Stimulated activated naive CD8-positive, alpha-beta T cell treated with anti-CD3 and anti-CD28 coated beads, Interleukin-15, amount 100 ng/mL, for 72 hours (primary cell): ENCODE measurements around the gene CCND3.
A peak's percentile ranks its signal among the peaks of the same experiment; 100 is the strongest.
"Not testable (repeated sequence)": the region's sequence is repeated elsewhere in the genome, so short reads cannot be mapped to it uniquely, and the experiment has no call there.

Experiments used
- ATAC-seq: fragments of 150-1000 bp; cut with Tn5 transposase; 2 replicates; pipeline ENCODE4 v1.10.0; 2021; ENCODE audit warnings: mild to moderate bottlenecking, moderate library complexity
- DNase-seq, 2 donors: peaks; one replicate each; pipeline ENCODE4 v3.0.0; 2021 to 2022
- H3K27ac Mint-ChIP-seq, 2 donors: one replicate each; pipeline ENCODE4 v1.8.0; 2022; ENCODE audit warnings: mild to moderate bottlenecking in 2 of 2, mixed read lengths in 2 of 2, moderate library complexity in 2 of 2
- H3K27me3 Mint-ChIP-seq: one replicate; pipeline ENCODE4 v1.8.0; 2022; ENCODE audit warnings: mixed read lengths
- H3K4me1 Mint-ChIP-seq: one replicate; pipeline ENCODE4 v1.8.0; 2022; ENCODE audit warnings: mild to moderate bottlenecking, mixed read lengths
- H3K4me3 Mint-ChIP-seq, 2 donors: one replicate each; pipeline ENCODE4 v1.8.0; 2022; ENCODE audit warnings: mild to moderate bottlenecking in 2 of 2, mixed read lengths in 2 of 2, moderate library complexity in 1 of 2
- H3K9me3 Mint-ChIP-seq, 2 donors: one replicate each; pipeline ENCODE4 v1.8.0; 2022; ENCODE audit warnings: mixed read lengths in 2 of 2

CCND3 gene

DNA sequence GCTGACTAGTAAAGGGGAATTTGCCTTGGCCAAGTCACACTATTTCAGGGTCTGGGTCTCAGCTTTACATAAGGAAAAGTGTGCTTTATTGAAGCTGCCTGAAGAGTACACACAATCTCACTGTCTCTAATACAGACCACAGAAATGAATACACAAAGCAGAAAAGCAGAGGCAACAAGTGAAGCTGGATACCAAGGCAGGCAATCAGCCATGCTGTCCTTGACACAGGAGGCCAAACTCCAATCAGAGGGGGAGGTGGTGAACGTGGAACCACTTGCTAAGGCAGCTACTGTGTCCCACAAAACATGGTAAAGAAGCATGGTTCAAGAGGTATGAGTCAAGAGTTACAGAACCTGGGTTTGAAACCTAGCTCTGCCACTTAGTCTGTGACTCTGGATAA lies 21.8 kb upstream of the CCND3 start:
- no peak for DNase-seq
- Mint-ChIP-seq H3K27ac (peak overlapping the region; percentile 13 to 90), H3K27me3 (no peaks in the 10 kb centered on the region), H3K9me3 (peaks cover 8 to 12% of the 10 kb centered on the region in 2 donors), H3K4me3 (peak overlapping the region in 1 of 2 donors; percentile 44), H3K4me1 (peaks cover 85% of the 10 kb centered on the region)
- peak; percentile 40 for ATAC-seq

DNA sequence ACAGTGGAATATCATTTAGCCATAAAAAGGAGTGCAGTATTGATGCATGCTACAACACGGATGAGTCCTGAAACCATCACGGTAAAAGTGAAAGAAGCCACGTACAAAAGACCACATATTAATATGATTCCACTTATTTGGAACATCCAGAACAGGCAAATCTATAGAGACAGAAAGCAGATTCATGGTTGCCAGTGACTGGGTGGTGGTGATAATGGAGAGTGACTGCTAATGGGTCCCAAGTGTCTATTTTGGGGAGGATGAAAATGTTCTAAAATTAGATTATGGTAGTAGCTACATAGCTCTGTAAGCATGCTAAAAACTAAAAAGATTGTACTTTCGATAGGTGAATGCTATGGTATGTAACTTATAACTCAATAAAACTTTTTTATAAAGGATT lies 18.4 kb upstream of the CCND3 start:
- peaks cover 10 to 12% of the 10 kb centered on the region in 2 donors for H3K9me3 Mint-ChIP-seq
- peaks cover 86% of the 10 kb centered on the region for H3K4me1 Mint-ChIP-seq
- H3K4me3 Mint-ChIP-seq: no peak overlapping the region
- H3K27me3 Mint-ChIP-seq: no peaks in the 10 kb centered on the region
- ATAC-seq (no peak), DNase-seq (no peak)
- no peak overlapping the region for H3K27ac Mint-ChIP-seq

DNA sequence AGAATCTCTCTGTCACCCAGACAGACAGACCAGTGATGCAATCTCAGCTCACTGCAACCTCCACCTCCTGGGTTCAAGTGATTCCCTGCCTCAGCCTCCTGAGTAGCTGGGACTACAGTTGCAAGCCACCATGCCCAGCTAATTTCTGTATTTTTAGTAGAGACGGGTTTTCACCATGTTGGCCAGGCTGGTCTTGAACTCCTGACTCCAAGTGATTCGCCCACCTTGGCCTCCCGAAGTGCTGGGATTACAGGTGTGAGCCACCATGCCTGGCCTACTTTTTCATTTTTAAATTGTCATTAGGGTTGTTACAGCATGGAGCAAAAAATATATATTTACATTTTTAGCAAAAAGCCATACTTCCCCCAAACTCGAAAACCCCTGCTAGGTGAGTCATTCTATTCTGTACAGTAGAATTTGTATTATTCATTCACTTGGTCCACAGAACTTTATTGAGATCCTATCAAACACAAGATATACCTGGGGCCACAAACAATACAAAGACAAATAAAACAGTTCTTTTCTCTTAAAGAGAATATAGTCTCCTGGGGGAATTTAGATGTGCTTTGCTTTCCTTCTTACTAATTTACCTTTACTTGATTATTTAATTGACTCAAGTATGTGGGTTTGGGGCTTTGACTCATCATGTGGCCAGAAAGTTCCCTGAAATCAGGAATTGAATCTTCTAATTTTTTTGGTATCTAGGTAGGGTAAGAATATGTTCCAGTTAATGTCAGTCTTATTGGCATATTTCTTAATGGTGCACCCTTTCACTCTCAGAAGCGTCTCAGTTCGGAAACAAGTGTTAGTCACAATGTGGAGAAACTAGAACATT lies 16.6 kb upstream of the CCND3 start:
- ATAC-seq (peak; percentile 90), DNase-seq (peak; percentile 34 to 61)
- Mint-ChIP-seq H3K4me1 (peaks cover 82% of the 10 kb centered on the region), H3K27ac (peak overlapping the region; percentile 95 to 97), H3K4me3 (peak overlapping the region; percentile 48 to 62), H3K9me3 (peaks cover 10 to 12% of the 10 kb centered on the region in 2 donors), H3K27me3 (no peaks in the 10 kb centered on the region)

DNA sequence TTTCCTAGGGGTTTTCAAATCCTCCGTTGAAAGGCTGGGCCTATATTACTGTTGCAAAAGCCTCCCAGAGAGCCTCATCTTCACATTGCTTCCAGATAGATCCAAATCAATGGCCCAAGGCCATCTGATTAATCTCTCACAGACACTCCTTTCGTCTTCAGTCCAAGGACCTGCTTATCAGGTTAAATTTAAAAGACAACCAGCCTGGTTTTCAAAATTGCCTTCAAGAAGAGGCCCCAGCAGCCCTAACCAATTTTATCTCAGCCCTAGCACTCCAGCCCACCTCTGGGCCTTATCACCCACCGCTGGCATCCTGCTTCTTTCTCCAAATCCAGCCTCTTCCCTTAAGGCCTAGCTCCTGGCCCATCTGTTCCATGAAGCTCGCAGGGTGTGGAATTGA lies 15.5 kb upstream of the CCND3 start:
- DNase-seq (no peak), ATAC-seq (no peak)
- peaks cover 10 to 12% of the 10 kb centered on the region in 2 donors for H3K9me3 Mint-ChIP-seq
- peak overlapping the region; percentile 9 to 46 for H3K4me3 Mint-ChIP-seq
- H3K27me3 Mint-ChIP-seq: no peaks in the 10 kb centered on the region
- peak overlapping the region; percentile 95 to 97 for H3K27ac Mint-ChIP-seq
- peaks cover 85% of the 10 kb centered on the region for H3K4me1 Mint-ChIP-seq

DNA sequence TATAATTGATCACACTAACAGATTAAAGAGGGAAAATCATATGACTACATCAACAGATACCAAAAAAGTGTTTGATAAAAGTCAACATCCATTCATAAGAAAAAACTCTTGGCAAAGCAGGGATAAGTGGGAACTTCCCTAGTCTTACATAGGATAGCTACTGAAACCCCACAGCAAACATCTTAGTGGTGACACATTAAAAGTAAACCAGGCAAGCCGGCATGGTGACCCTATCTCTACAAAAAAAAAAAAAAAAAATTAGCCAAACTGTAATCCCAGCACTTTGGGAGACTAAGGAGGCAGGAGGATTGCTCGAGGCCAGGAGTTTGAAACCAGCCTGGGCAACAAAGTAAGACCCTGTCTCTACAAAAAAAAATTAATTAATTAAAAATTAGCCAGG lies 13.8 kb upstream of the CCND3 start:
- Mint-ChIP-seq H3K9me3 (peaks cover 5 to 10% of the 10 kb centered on the region in 2 donors), H3K27me3 (no peaks in the 10 kb centered on the region), H3K4me1 (peaks cover 85% of the 10 kb centered on the region), H3K4me3 (no peak overlapping the region), H3K27ac (peak overlapping the region in 1 of 2 donors; percentile 71)
- ATAC-seq: no peak
- DNase-seq: no peak

DNA sequence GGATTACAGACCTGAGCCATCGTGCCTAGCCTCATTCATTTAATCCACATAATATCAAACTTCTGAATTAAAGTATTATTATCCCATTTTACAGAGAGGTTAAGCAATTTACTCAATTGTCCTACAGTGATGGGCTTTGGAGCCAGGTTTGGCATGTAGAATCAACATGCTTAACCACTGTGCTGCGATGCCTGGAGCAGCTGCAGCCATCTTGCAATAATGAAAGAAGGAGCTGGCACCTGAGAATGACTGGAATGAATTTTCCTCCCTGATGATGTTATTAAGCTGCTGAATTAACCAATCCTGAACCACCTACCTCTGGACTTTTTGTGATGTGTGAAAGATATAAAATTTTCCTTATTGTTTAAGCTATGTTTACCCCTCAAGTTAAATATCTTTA lies 13.1 kb upstream of the CCND3 start:
- Mint-ChIP-seq H3K27ac (peak overlapping the region; percentile 28 to 35), H3K4me1 (peaks cover 85% of the 10 kb centered on the region), H3K4me3 (no peak overlapping the region), H3K9me3 (peaks cover 5 to 10% of the 10 kb centered on the region in 2 donors), H3K27me3 (no peaks in the 10 kb centered on the region)
- DNase-seq (no peak), ATAC-seq (no peak)

DNA sequence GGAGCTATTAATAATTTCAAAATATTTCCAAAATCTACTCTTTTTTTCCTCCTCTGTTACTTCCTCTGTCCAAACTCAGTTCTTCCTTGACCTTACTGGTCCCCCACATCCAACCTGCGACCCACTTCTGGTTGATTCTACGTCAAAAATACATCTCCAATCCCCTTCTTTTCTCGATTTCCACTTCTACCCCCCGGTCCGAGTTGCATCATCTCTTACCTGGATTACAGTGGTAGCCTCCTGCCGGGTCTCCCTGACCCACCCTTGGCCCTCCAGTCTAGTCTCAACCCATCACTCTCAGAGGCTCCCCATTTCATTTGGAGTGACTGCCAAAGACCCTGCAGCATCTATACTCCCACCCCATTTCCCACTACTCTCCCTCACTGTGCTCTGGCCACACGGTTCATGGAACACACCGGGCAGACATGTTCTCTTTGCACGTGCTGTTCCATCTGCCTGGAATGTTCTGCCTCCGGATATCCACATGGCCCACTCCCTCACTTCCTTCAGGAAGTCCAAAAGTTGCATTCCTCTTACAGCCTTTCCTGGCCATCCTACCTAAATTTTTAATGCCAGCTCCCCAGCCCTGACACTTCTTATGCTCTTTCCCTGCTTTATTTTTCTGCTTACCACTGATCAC lies 6.1 kb upstream of the CCND3 start:
- no peaks in the 10 kb centered on the region for H3K27me3 Mint-ChIP-seq
- no peak overlapping the region for H3K4me3 Mint-ChIP-seq
- ATAC-seq (no peak), DNase-seq (no peak)
- peaks cover 0 to 9% of the 10 kb centered on the region in 2 donors for H3K9me3 Mint-ChIP-seq
- peaks cover 71% of the 10 kb centered on the region for H3K4me1 Mint-ChIP-seq
- H3K27ac Mint-ChIP-seq: peak overlapping the region in 1 of 2 donors; percentile 79

DNA sequence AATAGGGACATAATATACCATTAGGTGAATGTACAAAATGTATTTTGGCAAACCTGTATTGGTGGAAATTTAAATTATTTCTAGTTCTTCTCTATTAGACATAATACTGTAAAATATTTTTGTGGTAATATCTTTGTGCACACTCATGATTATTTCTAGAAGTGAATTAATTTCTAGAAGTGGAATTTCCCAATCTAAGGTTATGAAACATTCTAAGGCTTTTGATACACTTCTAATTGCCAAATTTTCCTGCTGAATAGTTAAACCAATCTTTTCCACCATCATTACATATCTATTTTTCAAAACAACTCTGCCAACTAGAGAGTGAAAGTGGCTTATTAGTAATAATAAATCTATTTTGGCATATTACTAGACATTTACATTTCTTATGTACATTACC lies 1.8 kb upstream of the CCND3 start:
- no peak overlapping the region for H3K4me3 Mint-ChIP-seq
- no peak overlapping the region for H3K27ac Mint-ChIP-seq

DNA sequence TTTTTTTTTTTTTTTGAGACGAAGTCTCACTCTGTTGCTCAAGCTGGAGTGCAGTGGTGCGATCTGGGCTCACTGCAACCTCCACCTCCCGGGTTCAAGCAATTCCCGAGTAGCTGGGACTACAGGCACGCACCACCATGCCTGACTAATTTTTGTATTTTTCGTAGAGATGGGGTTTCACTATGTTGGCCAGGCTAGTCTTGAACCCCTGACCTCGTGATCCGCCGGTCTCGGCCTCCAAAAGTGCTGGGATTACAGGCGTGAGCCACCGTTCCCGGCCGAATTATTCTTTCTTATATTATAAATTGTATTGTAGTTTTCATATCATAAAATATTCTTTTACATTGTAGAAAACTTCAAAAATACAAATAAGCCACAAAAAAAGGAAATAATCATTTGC lies 1.3 kb upstream of the CCND3 start:
- not testable (repeated sequence) for H3K27me3 Mint-ChIP-seq, DNase-seq, H3K9me3 Mint-ChIP-seq, ATAC-seq
- Mint-ChIP-seq H3K4me3 (peak overlapping the region in 1 of 2 donors; percentile 88), H3K27ac (peak overlapping the region; percentile 57 to 94), H3K4me1 (peaks cover 72% of the 10 kb centered on the region)

More for the DNA sequence above, 1.8 kb upstream of the CCND3 start:
- ATAC-seq (no peak), DNase-seq (no peak)
- Mint-ChIP-seq H3K9me3 (peaks cover 0 to 9% of the 10 kb centered on the region in 2 donors), H3K4me1 (peaks cover 71% of the 10 kb centered on the region), H3K27me3 (no peaks in the 10 kb centered on the region)

DNA sequence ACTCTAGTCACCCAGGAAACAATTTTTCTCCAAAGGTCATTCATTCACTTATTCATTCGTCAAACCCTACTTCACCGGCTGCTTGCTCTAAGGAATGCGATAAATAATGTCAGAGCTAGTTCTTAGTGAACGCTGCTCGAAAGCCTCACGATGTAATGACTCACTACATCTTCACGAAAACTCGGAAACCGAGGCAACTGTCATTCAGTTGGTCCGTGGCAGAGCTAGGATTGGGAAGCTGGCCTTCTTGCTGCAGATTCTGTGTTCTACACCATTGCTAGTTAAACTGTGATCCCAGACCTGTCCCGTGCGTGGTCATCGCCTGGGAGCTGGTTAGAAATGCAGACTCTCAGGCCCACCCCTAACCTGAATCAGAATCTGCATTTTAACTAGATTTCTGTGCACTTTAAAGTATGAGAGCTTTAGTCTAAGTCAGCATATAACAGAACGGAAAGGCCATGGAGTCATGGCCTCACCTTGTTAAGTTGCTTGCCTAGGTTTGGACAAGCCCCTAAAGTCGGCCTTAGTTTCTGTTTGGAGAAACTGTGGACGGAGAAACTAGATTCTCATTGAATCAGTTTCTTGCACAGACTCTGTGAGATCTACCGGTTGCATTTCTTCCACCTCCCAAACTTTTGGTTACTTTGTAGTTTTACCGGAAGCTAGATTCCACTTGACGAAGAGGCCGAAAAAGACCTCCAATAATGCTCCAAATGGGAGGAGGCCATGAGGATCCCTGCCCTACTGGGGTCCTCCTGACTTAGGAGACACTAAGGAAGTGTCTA lies 651 bp upstream of the CCND3 start:
- peak overlapping the region; percentile 82 to 94 for H3K27ac Mint-ChIP-seq
- H3K4me3 Mint-ChIP-seq: peak overlapping the region; percentile 88 to 99
- no peak for DNase-seq
- peaks cover 0 to 2% of the 10 kb centered on the region in 2 donors for H3K9me3 Mint-ChIP-seq
- peak; percentile 47 for ATAC-seq
- H3K27me3 Mint-ChIP-seq: no peaks in the 10 kb centered on the region
- H3K4me1 Mint-ChIP-seq: peaks cover 72% of the 10 kb centered on the region

DNA sequence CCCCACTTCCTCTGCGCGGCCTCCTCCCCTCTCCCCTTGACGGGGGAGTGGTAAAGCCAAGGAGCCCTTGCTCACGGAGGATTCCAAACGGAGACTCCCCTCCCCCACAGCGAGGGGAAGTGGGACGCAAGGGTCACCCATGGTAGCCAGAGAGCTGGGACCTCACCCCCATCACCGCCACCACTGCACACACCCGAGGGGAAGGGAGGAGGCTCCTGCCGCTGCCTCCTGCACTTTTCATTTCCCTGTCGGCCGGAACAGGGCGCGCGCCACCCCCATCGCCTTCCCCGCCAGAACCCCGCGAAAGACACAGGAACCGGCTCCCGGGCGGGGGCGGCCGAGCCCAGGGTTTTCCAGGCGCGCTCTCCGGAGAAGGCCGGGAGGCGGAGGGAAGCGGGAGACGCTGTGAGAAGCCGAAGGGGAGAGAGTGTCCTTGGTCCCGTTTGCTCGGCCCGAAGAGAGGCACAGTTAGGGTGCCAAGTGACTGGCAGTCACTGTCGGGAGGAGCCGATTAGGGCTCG lies 789 bp downstream of the CCND3 start:
- ATAC-seq (peak; percentile 1), DNase-seq (peak; percentile 60 to 67)
- Mint-ChIP-seq H3K4me3 (peak overlapping the region; percentile 99 to 100), H3K9me3 (no peaks in the 10 kb centered on the region), H3K27ac (peak overlapping the region; percentile 93 to 98), H3K27me3 (no peaks in the 10 kb centered on the region), H3K4me1 (peaks cover 73% of the 10 kb centered on the region)

DNA sequence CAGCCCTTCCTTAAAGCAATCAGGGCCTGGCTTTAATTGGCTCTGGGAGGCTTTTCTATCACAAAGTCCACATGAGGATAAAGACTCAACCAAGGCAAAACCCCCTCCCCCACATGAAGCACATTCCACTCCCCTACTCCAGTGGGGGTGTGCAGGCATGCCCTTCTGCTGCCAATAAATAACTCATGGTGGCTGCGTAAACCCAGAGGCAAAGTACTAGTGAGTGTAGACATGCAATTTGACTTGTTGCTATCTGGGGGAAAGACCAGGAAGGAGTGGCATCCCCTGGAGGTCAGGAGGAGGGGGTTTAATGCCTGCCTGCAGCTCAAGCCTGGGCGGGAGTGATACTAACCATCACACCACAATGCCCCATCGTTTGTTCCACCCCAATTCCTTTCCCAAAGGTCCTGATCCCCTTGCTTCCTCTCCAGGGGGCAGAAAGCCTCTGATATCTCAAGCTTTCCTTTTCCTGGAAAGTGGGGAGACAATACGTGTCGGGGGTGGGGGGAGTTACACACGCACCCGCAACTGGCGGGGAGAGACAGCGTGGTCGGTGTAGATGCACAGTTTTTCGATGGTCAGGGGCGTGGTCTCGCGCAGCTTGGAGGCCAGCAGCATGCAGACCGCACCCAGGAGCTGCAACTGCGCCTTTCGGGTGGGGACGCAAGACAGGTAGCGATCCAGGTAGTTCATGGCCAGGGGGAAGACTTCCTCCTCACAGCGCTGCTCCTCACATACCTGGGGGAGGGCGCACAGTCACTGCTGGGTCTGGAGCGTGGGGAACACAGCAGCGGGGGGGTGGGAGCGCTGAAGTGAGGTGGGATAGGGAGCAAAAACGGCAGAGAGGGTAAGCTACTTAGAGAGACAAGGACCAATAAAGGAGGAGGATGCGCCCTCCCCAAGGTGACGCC lies 1.5 kb downstream of the CCND3 start:
- peaks cover 73% of the 10 kb centered on the region for H3K4me1 Mint-ChIP-seq
- peak; percentile 43 to 69 for DNase-seq
- peak overlapping the region; percentile 99 to 100 for H3K4me3 Mint-ChIP-seq
- ATAC-seq: peak; percentile 19
- no peaks in the 10 kb centered on the region for H3K27me3 Mint-ChIP-seq
- H3K27ac Mint-ChIP-seq: peak overlapping the region; percentile 93 to 98
- H3K9me3 Mint-ChIP-seq: no peaks in the 10 kb centered on the region

DNA sequence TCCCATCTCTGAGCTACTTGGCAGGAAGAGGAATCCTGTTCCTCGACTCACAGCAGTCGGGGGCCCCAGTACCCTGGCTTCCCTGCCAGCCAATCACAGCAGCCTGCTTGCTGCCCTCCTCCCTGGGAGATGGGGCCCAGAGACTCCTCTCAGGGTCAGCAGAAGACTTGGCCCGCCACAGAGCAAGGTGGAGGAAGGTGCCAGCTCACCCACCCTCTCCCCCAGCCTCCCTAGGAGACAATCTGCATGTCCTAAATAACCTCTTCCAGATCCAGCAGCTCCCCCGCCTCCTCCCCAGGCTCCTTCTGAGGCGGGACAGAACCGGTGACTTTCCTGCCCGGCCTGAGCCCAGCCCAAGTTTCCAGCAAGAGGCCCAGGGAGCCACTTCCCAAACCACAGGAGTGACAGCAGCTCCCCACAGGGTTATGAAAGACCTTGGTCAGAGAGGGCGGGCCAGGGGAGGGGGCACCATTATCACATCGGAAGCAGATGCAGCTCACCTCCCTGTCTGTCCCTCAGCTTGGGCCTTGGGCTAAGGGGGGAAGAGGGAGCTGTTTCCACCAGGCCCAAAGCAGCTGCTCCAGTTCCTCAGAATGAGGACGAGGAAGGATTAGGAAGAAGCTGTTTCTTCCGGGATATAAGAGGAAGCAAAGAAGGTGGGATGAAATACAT lies 2.3 kb downstream of the CCND3 start:
- Mint-ChIP-seq H3K9me3 (no peaks in the 10 kb centered on the region), H3K27ac (peak overlapping the region; percentile 88 to 96), H3K4me3 (peak overlapping the region; percentile 99 to 100), H3K4me1 (peaks cover 73% of the 10 kb centered on the region), H3K27me3 (no peaks in the 10 kb centered on the region)
- ATAC-seq (peak; percentile 16), DNase-seq (peak; percentile 30 to 66)

DNA sequence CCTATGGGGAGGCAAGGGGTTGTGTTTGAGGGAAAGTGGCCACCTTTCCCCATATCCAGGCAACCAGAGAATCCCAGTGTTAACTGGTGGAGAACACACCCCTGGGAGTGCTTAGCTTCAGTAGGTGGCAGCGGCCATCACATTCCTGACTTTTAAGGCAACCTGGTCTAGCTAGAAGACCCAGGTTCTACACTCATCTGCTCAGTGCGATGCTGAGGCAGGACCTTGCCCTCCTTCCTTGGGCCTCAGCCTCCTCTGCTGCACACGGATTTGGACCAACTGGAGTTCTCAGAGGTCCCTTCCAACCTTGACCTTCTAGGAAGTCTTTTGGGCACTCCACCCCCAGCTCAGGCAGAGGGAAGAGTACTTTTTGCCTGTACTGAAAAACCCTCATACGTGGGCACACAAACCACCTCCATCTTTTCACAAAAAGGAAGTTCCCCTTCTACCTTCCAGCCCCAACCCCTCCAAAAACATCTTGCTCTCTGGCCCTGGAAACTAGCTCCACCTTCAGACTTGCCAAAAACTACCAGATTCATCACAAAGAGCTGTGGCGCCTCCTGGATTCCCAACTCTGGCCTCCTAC lies 2.9 kb downstream of the CCND3 start:
- H3K27ac Mint-ChIP-seq: peak overlapping the region; percentile 88 to 96
- no peak for DNase-seq
- peak overlapping the region; percentile 99 to 100 for H3K4me3 Mint-ChIP-seq
- ATAC-seq: no peak
- H3K27me3 Mint-ChIP-seq: no peaks in the 10 kb centered on the region
- no peaks in the 10 kb centered on the region for H3K9me3 Mint-ChIP-seq
- peaks cover 75% of the 10 kb centered on the region for H3K4me1 Mint-ChIP-seq
